ENCODE measurements around the gene USP46. TPM values are rescaled to one million over a fixed set of nuclear protein-coding genes. Genes with fewer than 3 reads are reported as not detected.

USP46 gene
- total RNA-seq, 1 donor from 2014 or later, result 111 TPM

- intact Hi-C loops (cut with DNase I), result no loop called here
- no peak for DNase-seq (ENCODE audit: low spot score)
Measured at GRCh38 chr4:52579602-52580272, 79.4 kb downstream of the USP46 start.

GRCh38 chr4:52578951-52579350 is 80.2 kb downstream of the USP46 start:
- DNase-seq (ENCODE audit: low spot score), result no peak
- intact Hi-C loops (cut with DNase I), result no loop called here

- no peak for DNase-seq (ENCODE audit: low spot score)
- intact Hi-C loops (cut with DNase I), result no loop called here
Measured at GRCh38 chr4:52577624-52577962, 81.5 kb downstream of the USP46 start.

- intact Hi-C loops (cut with DNase I), result no loop called here
- DNase-seq (ENCODE audit: low spot score), result no peak
Measured at GRCh38 chr4:52576961-52577623, 82.0 kb downstream of the USP46 start.

- no peak for DNase-seq (ENCODE audit: low spot score)
- intact Hi-C loops (cut with DNase I), result no loop called here
Measured at GRCh38 chr4:52576326-52576725, 82.8 kb downstream of the USP46 start.

GRCh38 chr4:52575406-52575805 is 83.7 kb downstream of the USP46 start:
- DNase-seq (ENCODE audit: low spot score), result no peak
- intact Hi-C loops (cut with DNase I), result no loop called here

- no peak for DNase-seq (ENCODE audit: low spot score)
- intact Hi-C loops (cut with DNase I), result no loop called here
Measured at GRCh38 chr4:52574036-52574435, 85.1 kb downstream of the USP46 start.

GRCh38 chr4:52573551-52573950 is 85.5 kb downstream of the USP46 start:
- intact Hi-C loops (cut with DNase I), result no loop called here
- DNase-seq (ENCODE audit: low spot score), result no peak

GRCh38 chr4:52572936-52573485 is 86.1 kb downstream of the USP46 start:
- intact Hi-C loops (cut with DNase I), result no loop called here

GRCh38 chr4:52568351-52568750 is 90.8 kb downstream of the USP46 start:
- DNase-seq (ENCODE audit: low spot score), result no peak
- intact Hi-C loops (cut with DNase I), result no loop called here

More at GRCh38 chr4:52572936-52573485, 86.1 kb downstream of the USP46 start:
- DNase-seq (ENCODE audit: low spot score), result no peak

- intact Hi-C loops (cut with DNase I), result no loop called here
- no peak for DNase-seq (ENCODE audit: low spot score)
Measured at GRCh38 chr4:52566136-52567031, 92.7 kb downstream of the USP46 start.

- DNase-seq (ENCODE audit: low spot score), result no peak
- intact Hi-C loops (cut with DNase I), result no loop called here
Measured at GRCh38 chr4:52560844-52561280, 98.2 kb downstream of the USP46 start.

- intact Hi-C loops (cut with DNase I), result no loop called here
- no peak for DNase-seq (ENCODE audit: low spot score)
Measured at GRCh38 chr4:52555356-52555716, 103.8 kb downstream of the USP46 start.

- DNase-seq (ENCODE audit: low spot score), result no peak
- intact Hi-C loops (cut with DNase I), result no loop called here
Measured at GRCh38 chr4:52554612-52555355, 104.3 kb downstream of the USP46 start.

- intact Hi-C loops (cut with DNase I), result no loop called here
- no peak for DNase-seq (ENCODE audit: low spot score)
Measured at GRCh38 chr4:52552778-52553177, 106.3 kb downstream of the USP46 start.

- DNase-seq (ENCODE audit: low spot score), result peak; percentile 83
- intact Hi-C loops (cut with DNase I), result loop anchor here (2.0 kb wide), 1 partner anchor 35 kb away; no protein-coding TSS in a partner anchor
Measured at GRCh38 chr4:52551487-52551886, 107.6 kb downstream of the USP46 start.

GRCh38 chr4:52550186-52550585 is 108.9 kb downstream of the USP46 start:
- intact Hi-C loops (cut with DNase I), result loop anchor here (2.0 kb wide), 1 partner anchor 37 kb away; no protein-coding TSS in a partner anchor
- no peak for DNase-seq (ENCODE audit: low spot score)

GRCh38 chr4:52548818-52549570 is 110.1 kb downstream of the USP46 start:
- no peak for DNase-seq (ENCODE audit: low spot score)
- intact Hi-C loops (cut with DNase I), result loop anchor here (5.0 kb wide), 2 partner anchors 163 to 172 kb away; no protein-coding TSS in a partner anchor

GRCh38 chr4:52546449-52546848 is 112.7 kb downstream of the USP46 start:
- intact Hi-C loops (cut with DNase I), result loop anchor here (2.0 to 5.0 kb wide), 4 partner anchors 112 to 320 kb away; partner anchors contain the start of gene USP46
- DNase-seq (ENCODE audit: low spot score), result no peak
